Subcutaneous abdominal adipose tissue (tissue), 5 donors: Measurements from ENCODE around the gene OBI1.

Source experiments
- H3K27ac ChIP-seq: one replicate; pipeline ENCODE4 v1.7.0; 2013; ENCODE audit warnings: low read depth, mild to moderate bottlenecking, inconsistent platforms, low read length, moderate library complexity
- H3K27me3 ChIP-seq, 5 donors: one replicate each; pipeline ENCODE4 v1.7.0; 2013; ENCODE audit warnings: low read length in 5 of 5, inconsistent platforms in 1 of 5; ENCODE audit not compliant: control insufficient read depth in 5 of 5, insufficient read depth in 4 of 5
- H3K36me3 ChIP-seq, 5 donors: one replicate each; pipeline ENCODE4 v1.7.0; 2013; ENCODE audit warnings: low read length in 5 of 5; ENCODE audit not compliant: control insufficient read depth in 5 of 5, insufficient read depth in 5 of 5
- H3K4me1 ChIP-seq, 5 donors: one replicate each; pipeline ENCODE4 v1.7.0; 2013; ENCODE audit warnings: low read length in 5 of 5, mild to moderate bottlenecking in 3 of 5, moderate library complexity in 1 of 5; ENCODE audit not compliant: control insufficient read depth in 5 of 5, insufficient read depth in 5 of 5
- H3K4me3 ChIP-seq, 5 donors: one replicate each; pipeline ENCODE4 v1.7.0; 2013; ENCODE audit warnings: low read length in 5 of 5, low read depth in 1 of 5
- H3K9ac ChIP-seq, 5 donors: one replicate each; pipeline ENCODE4 v1.7.0; 2013; ENCODE audit warnings: low read length in 5 of 5, mild to moderate bottlenecking in 4 of 5, moderate library complexity in 3 of 5
- H3K9me3 ChIP-seq, 5 donors: one replicate each; pipeline ENCODE4 v1.7.0; 2013; ENCODE audit warnings: low read length in 5 of 5; ENCODE audit not compliant: control insufficient read depth in 5 of 5
- donor health status: healthy.
- donor health status: healthy.
- donor health status: healthy.
- donor health status: healthy.
- donor health status: healthy.

OBI1 gene

DNA sequence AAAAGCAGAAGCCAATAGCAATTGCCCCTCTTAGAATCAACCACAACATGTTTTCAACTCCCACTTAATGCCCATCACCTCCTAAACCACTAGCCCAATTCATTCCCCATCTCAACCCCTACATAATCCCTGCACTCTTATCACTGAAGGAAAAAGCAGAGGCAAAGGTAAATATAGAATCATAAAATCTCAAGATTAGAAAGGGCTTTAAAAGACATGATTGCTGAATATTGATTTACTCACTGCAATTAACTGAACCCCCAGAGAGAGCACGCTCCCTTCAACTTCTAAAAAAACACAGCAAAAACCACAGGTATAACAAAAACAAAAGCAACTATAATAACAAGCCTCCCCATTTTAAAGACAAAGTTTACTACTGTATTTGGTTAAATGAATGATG, 40.5 kb downstream of the OBI1 start:
- Histone ChIP-seq H3K36me3 (peaks cover 16 to 31% (median 19%) of the 10 kb centered on the region in 5 donors), H3K4me3 (no peak overlapping the region), H3K27ac (no peak overlapping the region), H3K27me3 (no peaks in the 10 kb centered on the region), H3K9ac (no peak overlapping the region), H3K4me1 (no peaks in the 10 kb centered on the region), H3K9me3 (no peaks in the 10 kb centered on the region)

DNA sequence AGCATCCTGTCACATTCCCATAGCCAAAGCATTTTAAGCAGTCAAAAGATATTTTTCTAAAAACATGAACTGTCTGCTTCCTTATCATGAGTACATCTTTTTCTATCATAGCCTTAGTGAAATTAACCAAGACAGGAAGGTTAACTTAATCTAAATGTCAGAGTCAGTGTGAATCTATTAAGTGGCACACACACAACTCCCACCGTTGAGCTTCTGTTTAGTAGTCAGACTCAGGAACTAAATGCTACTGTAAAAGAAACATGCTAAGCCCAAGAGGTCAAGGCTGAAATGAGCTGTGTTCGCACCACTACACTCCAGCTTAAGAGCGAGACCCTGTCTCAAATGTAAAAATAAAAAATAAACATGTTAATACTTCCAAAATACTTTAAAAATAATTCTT, 47.9 kb downstream of the OBI1 start:
- Histone ChIP-seq H3K4me3 (no peak overlapping the region), H3K4me1 (peaks cover 2 to 51% (median 43%) of the 10 kb centered on the region in 5 donors), H3K36me3 (peaks cover 6 to 17% (median 8%) of the 10 kb centered on the region in 5 donors), H3K9ac (no peak overlapping the region), H3K9me3 (no peaks in the 10 kb centered on the region), H3K27me3 (peaks cover 31 to 41% (median 34%) of the 10 kb centered on the region in 5 donors), H3K27ac (no peak overlapping the region)

DNA sequence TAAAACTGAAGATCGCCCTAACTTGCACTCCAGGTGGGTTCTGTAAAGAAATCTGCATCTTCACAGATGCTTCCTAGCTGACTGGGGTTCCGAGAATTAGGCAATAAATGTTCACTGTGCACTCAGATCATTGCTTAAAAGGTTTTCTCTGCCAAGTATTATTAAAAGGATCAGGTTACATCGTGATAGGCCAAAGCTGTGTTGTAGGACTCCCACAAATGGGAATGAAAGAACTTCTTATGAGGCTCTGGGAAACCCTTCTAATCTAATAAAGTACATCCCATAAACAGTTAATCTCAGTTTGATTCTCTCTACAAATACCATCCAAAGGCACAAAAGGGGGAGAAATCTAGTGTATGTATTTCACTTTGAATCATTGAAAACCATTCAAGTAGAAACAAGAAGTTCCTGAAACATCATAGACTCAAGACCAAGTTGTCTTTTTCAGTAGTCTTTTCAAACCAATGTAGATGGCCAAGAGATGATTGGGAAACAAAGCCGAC, 48.5 kb downstream of the OBI1 start:
- H3K27ac ChIP-seq = no peak overlapping the region
- peaks cover 36 to 47% (median 40%) of the 10 kb centered on the region in 5 donors for H3K27me3 ChIP-seq
- H3K4me1 ChIP-seq = peaks cover 2 to 51% (median 43%) of the 10 kb centered on the region in 5 donors
- no peaks in the 10 kb centered on the region for H3K9me3 ChIP-seq
- H3K36me3 ChIP-seq = peaks cover 1 to 11% (median 3%) of the 10 kb centered on the region in 5 donors
- no peak overlapping the region for H3K9ac ChIP-seq
- H3K4me3 ChIP-seq = no peak overlapping the region

- Histone ChIP-seq H3K4me3 (peak overlapping the region; percentile 17 to 69 (median 57)), H3K36me3 (peaks cover 0 to 4% (median 1%) of the 10 kb centered on the region in 5 donors), H3K9me3 (no peaks in the 10 kb centered on the region), H3K4me1 (peaks cover 2 to 51% (median 43%) of the 10 kb centered on the region in 5 donors), H3K27ac (no peak overlapping the region), H3K27me3 (peaks cover 43 to 54% (median 48%) of the 10 kb centered on the region in 5 donors), H3K9ac (peak overlapping the region in 2 of 5 donors; percentile 27 to 41)
Measured at GRCh38 chr13:78609464-78610205, 49.3 kb downstream of the OBI1 start.

DNA sequence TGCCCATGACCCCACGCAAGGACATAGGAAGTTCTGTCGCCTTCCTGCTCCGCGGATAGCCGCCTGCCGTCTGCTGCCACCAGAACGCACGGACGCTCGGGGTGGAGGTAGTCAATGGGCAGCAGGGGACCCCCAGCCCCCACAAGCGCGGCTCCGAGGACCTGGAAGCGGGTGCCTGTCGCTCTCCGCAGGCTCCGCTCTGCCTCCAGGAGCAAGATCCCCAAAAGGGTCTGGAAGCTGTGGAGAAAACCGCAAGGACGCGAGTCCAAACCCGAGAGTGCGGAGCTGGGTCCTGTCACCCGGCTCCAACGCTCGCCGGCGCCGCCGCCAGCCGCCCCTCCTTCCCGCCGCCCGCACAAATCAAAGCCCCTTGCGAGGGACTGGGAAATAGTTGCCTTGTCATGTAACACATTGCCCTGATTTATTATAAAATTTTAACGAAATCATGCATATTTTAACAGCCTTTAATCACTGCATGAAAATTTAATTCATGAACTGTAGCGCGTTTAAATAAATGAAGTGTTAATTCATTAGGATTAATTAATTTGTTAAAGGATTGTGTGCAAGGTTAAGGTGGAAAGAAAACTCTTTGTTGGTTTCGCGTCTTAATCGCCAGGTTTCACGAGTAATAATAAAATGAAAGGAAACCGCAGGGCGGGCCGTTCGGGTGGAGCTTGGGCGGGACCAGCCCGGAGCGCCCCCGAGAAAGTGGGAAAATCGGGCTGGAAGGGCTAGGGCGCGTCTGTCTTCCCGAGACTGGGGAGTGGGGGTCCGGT, 50.1 kb downstream of the OBI1 start:
- Histone ChIP-seq H3K9me3 (no peaks in the 10 kb centered on the region), H3K27ac (no peak overlapping the region), H3K4me3 (peak overlapping the region; percentile 45 to 69 (median 57)), H3K4me1 (peaks cover 2 to 53% (median 43%) of the 10 kb centered on the region in 5 donors), H3K27me3 (peaks cover 49 to 62% (median 55%) of the 10 kb centered on the region in 5 donors), H3K36me3 (no peaks in the 10 kb centered on the region), H3K9ac (peak overlapping the region in 2 of 5 donors; percentile 27 to 41)

DNA sequence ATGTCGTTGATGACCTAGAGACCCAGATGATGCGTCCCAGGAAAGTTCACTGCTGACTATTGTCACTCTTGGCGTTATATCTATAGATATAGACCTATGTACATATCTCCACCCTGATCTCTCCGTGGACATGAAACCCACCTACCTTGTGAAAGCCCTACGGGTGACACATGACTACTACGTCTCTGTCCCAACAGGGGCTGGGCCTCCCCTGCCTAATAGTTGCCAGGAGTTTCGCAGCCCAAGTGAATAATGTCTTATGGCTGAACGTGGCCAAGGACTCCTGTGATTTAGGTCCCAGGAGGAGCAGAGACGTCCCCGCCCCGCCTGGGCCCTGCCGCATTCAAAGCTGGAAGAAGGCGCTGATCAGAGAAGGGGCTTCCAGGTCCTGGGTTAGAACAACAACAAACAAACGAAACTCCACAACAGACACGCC, 50.7 kb downstream of the OBI1 start:
- H3K36me3 ChIP-seq = no peaks in the 10 kb centered on the region
- peak overlapping the region; percentile 45 to 69 (median 57) for H3K4me3 ChIP-seq
- no peaks in the 10 kb centered on the region for H3K9me3 ChIP-seq
- peaks cover 2 to 59% (median 48%) of the 10 kb centered on the region in 5 donors for H3K4me1 ChIP-seq
- H3K27ac ChIP-seq = no peak overlapping the region
- H3K9ac ChIP-seq = no peak overlapping the region
- H3K27me3 ChIP-seq = peaks cover 55 to 67% (median 62%) of the 10 kb centered on the region in 5 donors

DNA sequence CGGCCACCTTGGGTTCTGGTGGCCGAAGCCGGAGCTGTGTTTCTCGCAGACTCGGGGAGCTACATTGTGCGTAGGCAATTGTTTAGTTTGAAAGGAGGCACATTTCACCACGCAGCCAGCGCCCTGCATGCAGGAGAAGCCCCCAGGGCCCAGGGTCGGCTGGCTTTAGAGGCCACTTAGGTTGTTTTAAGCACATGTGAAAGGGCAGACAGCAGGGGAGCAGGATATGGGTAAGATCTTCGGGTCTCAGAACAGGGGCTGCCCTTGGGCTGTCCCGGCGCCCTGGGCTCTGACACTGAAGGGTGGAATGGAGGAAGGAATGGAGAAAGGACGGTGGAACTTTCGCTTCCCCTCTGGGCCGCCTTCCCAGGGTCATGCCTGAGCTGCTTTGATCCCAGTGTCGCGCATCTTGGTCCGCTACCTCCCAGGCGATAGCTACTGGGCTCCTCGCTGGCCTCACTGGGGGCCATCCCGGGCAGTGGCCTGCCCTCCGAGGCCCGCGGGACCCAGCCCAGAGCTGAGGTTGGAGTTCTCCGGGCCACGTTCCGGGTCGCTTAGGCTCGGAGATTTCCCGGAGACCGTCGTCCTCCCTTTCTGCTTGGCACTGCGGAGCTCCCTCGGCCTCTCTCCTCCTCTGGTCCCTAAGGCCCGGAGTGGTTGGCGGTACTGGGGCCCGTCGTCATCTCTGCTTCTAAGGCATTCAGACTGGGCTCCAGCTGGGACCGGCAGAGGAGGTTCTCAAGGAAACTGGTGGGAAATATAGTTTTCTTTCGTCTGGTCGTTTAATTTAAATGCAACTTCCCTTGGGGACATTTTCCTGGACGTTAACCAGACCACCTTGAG, 51.3 kb downstream of the OBI1 start:
- Histone ChIP-seq H3K4me3 (peak overlapping the region in 4 of 5 donors; percentile 22 to 69 (median 52)), H3K27me3 (peaks cover 61 to 71% (median 68%) of the 10 kb centered on the region in 5 donors), H3K9ac (no peak overlapping the region), H3K4me1 (peaks cover 4 to 65% (median 54%) of the 10 kb centered on the region in 5 donors), H3K9me3 (no peaks in the 10 kb centered on the region), H3K36me3 (no peaks in the 10 kb centered on the region), H3K27ac (no peak overlapping the region)

GRCh38 chr13:78606471-78607408, 52.2 kb downstream of the OBI1 start:
- Histone ChIP-seq H3K27me3 (peaks cover 66 to 76% (median 73%) of the 10 kb centered on the region in 5 donors), H3K4me1 (peaks cover 4 to 70% (median 58%) of the 10 kb centered on the region in 5 donors), H3K4me3 (peak overlapping the region in 1 of 5 donors; percentile 21), H3K9ac (no peak overlapping the region), H3K36me3 (no peaks in the 10 kb centered on the region), H3K9me3 (no peaks in the 10 kb centered on the region), H3K27ac (no peak overlapping the region)
